ENCODE results near the gene HOXB7. TPM values are rescaled to one million over a fixed set of nuclear protein-coding genes. Genes with fewer than 3 reads are reported as not detected.

Gene HOXB7
- total RNA-seq, 1 experiment from 2014 or later = 28.2 TPM

- Histone ChIP-seq H3K27me3 (ENCODE audit: insufficient read depth, low read depth) (no peaks in the 10 kb centered on the region), H3K4me3 (no peak overlapping the region), H3K27ac (no peak overlapping the region), H3K4me2 (no peak overlapping the region), H3K4me1 (replicated peaks; ENCODE audit: insufficient read depth) (no peaks in the 10 kb centered on the region), H3F3A (ENCODE audit: insufficient read depth, low read depth) (0 out of 2 replicates have a peak, but pooled peaks cover 5% of the 10 kb centered on the region), H3K9me3 (ENCODE audit: insufficient read depth, low read depth) (no peaks in the 10 kb centered on the region), H4K20me1 (ENCODE audit: insufficient read depth) (peaks cover 7% of the 10 kb centered on the region), H2AFZ (no peak overlapping the region), H3K79me2 (ENCODE audit: low read depth) (peaks cover 24% of the 10 kb centered on the region), H3K9me2 (ENCODE audit: insufficient read depth) (no peaks in the 10 kb centered on the region), H3K36me3 (ENCODE audit: low read depth) (peaks cover 7% of the 10 kb centered on the region)
- intact Hi-C loops (cut with micrococcal nuclease; ENCODE audit: unreplicated experiment) = no loop called here
- DNase-seq = no peak
- ChIA-PET CTCF (interaction anchor here (0.6 kb wide), 1 partner anchor 436 kb away, joined by 10 read pairs; no protein-coding TSS in a partner anchor), POLR2A (ENCODE audit: unreplicated experiment) (no interaction called here)
- no TSS peak for BruUV-seq (replicated peaks)
- TF ChIP-seq CTCF (conservative IDR thresholded peaks at IDR 0.05) (peak; percentile 66), EZH2 (IDR thresholded peaks at IDR 0.05; ENCODE audit: low read depth) (no peak)
These were observed 16.8 kb downstream of the HOXB7 start for GRCh38 chr17:48593840-48594537.

GRCh38 chr17:48593126-48593829, 17.5 kb downstream of the HOXB7 start, which contains the start of gene HOXB5:
HOXB5 (minus strand) TSS chr17:48593779; CDS start chr17:48593682, 97 bp downstream.
- Histone ChIP-seq H3K27me3 (ENCODE audit: insufficient read depth, low read depth) (no peaks in the 10 kb centered on the region), H3K27ac (no peak within 1 kb of the TSS), H4K20me1 (ENCODE audit: insufficient read depth) (no peaks in the 10 kb centered on the region; the same call in none of the 2 replicates), H3K79me2 (ENCODE audit: low read depth) (peaks cover 17% of the 10 kb centered on the region), H3K9me3 (ENCODE audit: insufficient read depth, low read depth) (no peaks in the 10 kb centered on the region), H3K36me3 (ENCODE audit: low read depth) (peaks cover 7% of the 10 kb centered on the region), H3K9me2 (ENCODE audit: insufficient read depth) (no peaks in the 10 kb centered on the region), H2AFZ (no peak within 1 kb of the TSS), H3K4me3 (no peak within 1 kb of the TSS), H3F3A (ENCODE audit: insufficient read depth, low read depth) (peaks cover 5% of the 10 kb centered on the region; the same call in 1 of the 2 replicates), H3K4me2 (no peak within 1 kb of the TSS), H3K4me1 (replicated peaks; ENCODE audit: insufficient read depth) (no peaks in the 10 kb centered on the region)
- BruUV-seq (replicated peaks) = no TSS peak
- intact Hi-C loops (cut with micrococcal nuclease; ENCODE audit: unreplicated experiment) = no loop called here
- TF ChIP-seq EZH2 (IDR thresholded peaks at IDR 0.05; ENCODE audit: low read depth) (no peak), CTCF (conservative IDR thresholded peaks at IDR 0.05) (no peak)
- ChIA-PET CTCF (no interaction called here), POLR2A (ENCODE audit: unreplicated experiment) (interaction anchor here (0.7 kb wide), 1 partner anchor 410 kb away, joined by 3 read pairs; no protein-coding TSS in a partner anchor)
- no peak for DNase-seq

- Histone ChIP-seq H3K9me3 (ENCODE audit: insufficient read depth, low read depth) (no peaks in the 10 kb centered on the region), H3K79me2 (ENCODE audit: low read depth) (peaks cover 10% of the 10 kb centered on the region), H3F3A (ENCODE audit: insufficient read depth, low read depth) (peaks cover 10% of the 10 kb centered on the region; the same call in 1 of the 2 replicates), H3K4me1 (replicated peaks; ENCODE audit: insufficient read depth) (peaks cover 3% of the 10 kb centered on the region), H3K9me2 (ENCODE audit: insufficient read depth) (no peaks in the 10 kb centered on the region), H3K4me2 (no peak overlapping the region), H3K27ac (no peak overlapping the region), H2AFZ (no peak overlapping the region), H3K36me3 (ENCODE audit: low read depth) (peaks cover 7% of the 10 kb centered on the region), H4K20me1 (ENCODE audit: insufficient read depth) (no peaks in the 10 kb centered on the region; the same call in 1 of the 2 replicates), H3K27me3 (ENCODE audit: insufficient read depth, low read depth) (no peaks in the 10 kb centered on the region), H3K4me3 (no peak overlapping the region)
- TF ChIP-seq CTCF (conservative IDR thresholded peaks at IDR 0.05) (no peak), EZH2 (IDR thresholded peaks at IDR 0.05; ENCODE audit: low read depth) (no peak)
- no peak for DNase-seq
- ChIA-PET CTCF (no interaction called here), POLR2A (ENCODE audit: unreplicated experiment) (no interaction called here)
- intact Hi-C loops (cut with micrococcal nuclease; ENCODE audit: unreplicated experiment) = no loop called here
- BruUV-seq (replicated peaks) = no TSS peak
These were observed 18.2 kb downstream of the HOXB7 start for GRCh38 chr17:48592577-48592976.
